SK-MEL-5 (cell line): ENCODE measurements around the gene LGR5. TPM values are rescaled to one million over a fixed set of nuclear protein-coding genes. Genes with fewer than 3 reads are reported as not detected.

Source experiments
- DNase-seq: peaks from one replicate; pipeline ENCODE4 v3.0.0-alpha.2; 2016; ENCODE audit warnings: low read depth, low spot score
- in situ Hi-C: cut with HindIII; loops from 2 replicates; pipeline ENCODE4 v1.10.0; 2016; ENCODE audit warnings: low sequenced_read_pairs, high pct_unique_total_duplicates, low pct_unique_long_range_greater_than_20kb
- polyA plus RNA-seq, 2 experiments: library from polyadenylated mRNA; depleted of rRNA; stranded (reverse); fragments of >200 nt; gene quantifications; 2 replicates each; pipeline ENCODE4 v1.2.3, GENCODE V29; 2015
- total RNA-seq: library from RNA; depleted of rRNA; stranded (reverse); fragments of >200 nt; shearing (Covaris generic); gene quantifications from 2 replicates; pipeline ENCODE4 v1.2.3, GENCODE V29; 2014; rRNA removed

The LGR5 gene, protein sequence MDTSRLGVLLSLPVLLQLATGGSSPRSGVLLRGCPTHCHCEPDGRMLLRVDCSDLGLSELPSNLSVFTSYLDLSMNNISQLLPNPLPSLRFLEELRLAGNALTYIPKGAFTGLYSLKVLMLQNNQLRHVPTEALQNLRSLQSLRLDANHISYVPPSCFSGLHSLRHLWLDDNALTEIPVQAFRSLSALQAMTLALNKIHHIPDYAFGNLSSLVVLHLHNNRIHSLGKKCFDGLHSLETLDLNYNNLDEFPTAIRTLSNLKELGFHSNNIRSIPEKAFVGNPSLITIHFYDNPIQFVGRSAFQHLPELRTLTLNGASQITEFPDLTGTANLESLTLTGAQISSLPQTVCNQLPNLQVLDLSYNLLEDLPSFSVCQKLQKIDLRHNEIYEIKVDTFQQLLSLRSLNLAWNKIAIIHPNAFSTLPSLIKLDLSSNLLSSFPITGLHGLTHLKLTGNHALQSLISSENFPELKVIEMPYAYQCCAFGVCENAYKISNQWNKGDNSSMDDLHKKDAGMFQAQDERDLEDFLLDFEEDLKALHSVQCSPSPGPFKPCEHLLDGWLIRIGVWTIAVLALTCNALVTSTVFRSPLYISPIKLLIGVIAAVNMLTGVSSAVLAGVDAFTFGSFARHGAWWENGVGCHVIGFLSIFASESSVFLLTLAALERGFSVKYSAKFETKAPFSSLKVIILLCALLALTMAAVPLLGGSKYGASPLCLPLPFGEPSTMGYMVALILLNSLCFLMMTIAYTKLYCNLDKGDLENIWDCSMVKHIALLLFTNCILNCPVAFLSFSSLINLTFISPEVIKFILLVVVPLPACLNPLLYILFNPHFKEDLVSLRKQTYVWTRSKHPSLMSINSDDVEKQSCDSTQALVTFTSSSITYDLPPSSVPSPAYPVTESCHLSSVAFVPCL
- total RNA-seq = not detected in 2 replicates
- polyA plus RNA-seq (2015; cell fraction: cytosol; rRNA removed) = not detected in 2 replicates
- polyA plus RNA-seq (2015; cell fraction: nucleus; rRNA removed) = not detected in 2 replicates

DNA sequence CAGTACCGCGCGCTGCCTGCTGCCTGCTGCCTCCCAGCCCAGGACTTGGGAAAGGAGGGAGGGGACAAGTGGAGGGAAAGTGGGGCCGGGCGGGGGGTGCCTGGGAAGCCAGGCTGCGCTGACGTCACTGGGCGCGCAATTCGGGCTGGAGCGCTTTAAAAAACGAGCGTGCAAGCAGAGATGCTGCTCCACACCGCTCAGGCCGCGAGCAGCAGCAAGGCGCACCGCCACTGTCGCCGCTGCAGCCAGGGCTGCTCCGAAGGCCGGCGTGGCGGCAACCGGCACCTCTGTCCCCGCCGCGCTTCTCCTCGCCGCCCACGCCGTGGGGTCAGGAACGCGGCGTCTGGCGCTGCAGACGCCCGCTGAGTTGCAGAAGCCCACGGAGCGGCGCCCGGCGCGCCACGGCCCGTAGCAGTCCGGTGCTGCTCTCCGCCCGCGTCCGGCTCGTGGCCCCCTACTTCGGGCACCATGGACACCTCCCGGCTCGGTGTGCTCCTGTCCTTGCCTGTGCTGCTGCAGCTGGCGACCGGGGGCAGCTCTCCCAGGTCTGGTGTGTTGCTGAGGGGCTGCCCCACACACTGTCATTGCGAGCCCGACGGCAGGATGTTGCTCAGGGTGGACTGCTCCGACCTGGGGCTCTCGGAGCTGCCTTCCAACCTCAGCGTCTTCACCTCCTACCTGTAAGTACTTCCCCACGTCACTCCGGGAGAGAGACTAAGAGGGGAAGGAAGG is at the start of gene LGR5:
LGR5 (plus strand) TSS at position 186 of the 732 bp plus-strand sequence; CDS start at position 469, 283 bp downstream.
- in situ Hi-C loops = no loop called here
- no peak for DNase-seq

DNA sequence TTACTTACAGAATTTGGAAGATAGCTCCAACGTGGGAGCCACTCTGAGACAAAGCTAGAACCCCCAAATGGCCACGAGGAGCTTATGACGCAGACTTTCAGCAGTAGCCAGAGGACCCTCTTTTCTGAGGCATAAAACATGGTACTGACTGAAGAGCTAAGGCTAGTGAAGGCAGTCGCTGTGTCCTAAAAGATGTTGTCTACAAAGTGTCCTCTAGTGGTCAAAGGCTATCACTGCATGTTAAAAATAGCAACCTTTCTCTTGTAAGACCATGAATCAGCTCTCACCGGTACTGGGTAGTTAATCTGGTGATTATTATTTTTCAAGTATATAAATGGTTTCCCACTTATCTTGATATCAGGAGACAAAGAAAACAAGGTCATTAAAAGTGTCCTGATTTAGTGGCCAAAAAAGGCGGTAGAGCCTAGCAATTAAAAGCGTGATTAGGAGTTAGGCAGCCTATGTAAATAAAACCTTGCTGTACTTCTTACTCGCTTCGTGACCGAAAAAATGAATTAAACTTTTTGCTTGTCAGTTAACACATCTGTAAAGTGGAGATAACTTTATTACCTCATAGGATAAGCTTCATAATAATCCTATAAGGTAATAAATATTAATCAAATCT is 47.0 kb upstream of the LGR5 start:
- DNase-seq = peak; percentile 81
- in situ Hi-C loops = no loop called here

DNA sequence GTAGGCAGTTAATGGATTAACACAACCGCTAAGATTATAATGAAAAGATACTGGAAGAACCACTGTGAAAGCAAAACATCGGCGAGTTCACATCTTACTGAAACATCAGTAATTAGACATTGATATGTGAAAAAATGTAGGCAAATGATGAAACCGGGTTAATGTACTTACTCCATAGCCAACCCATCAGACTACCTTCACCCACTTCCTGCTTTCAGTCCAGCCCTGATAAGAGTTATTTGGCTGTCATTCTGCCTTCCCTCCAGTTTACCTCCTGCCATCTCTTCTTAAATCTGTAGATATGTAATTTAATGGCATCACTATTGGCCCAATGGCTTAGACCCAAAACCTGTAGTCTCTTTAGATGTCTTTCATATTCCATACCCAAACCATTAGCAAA is 46.0 kb upstream of the LGR5 start:
- in situ Hi-C loops = no loop called here
- DNase-seq = no peak

DNA sequence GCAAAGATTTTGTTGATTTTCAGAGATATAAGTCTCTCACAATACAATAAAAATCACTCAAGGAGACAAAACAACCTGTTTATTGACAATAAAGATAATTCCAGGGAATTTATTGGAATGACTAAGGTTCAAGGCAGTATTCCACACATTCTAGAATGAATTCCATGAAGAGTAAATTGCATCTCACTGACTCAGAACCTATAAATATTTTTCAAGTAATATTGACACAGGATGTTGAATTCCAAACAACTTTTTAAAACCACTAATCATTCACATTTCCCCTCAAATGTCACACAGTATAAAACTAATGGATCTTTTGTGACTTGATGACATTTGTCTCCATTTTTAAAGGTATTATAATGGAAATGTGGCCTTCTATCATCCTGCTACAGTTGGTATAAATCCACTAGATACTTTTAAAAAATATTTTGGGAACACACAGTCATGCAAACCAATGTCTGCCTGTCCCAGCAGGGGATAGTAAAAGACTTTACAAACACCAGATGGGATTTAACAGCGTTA is 42.1 kb upstream of the LGR5 start:
- DNase-seq = no peak
- in situ Hi-C loops = no loop called here

DNA sequence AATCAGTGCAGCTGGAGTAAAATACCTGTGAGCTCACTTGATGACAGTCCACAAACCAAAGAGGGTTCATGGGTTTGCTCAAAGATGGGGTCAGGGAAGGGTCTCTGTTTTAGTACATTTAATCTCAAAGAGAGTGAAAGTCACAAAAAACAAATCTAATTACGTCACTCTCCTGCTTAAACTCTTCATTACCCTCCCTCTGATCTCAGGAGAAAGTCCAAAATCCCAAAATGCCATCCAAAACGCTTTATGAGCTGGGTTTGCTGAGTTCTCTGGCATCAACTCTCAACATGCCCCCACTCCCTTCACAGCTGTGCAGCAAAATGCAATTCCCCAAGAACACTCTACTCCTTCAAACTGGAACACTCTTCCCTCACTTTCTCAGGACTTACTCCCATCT is 40.4 kb upstream of the LGR5 start:
- in situ Hi-C loops = no loop called here

DNA sequence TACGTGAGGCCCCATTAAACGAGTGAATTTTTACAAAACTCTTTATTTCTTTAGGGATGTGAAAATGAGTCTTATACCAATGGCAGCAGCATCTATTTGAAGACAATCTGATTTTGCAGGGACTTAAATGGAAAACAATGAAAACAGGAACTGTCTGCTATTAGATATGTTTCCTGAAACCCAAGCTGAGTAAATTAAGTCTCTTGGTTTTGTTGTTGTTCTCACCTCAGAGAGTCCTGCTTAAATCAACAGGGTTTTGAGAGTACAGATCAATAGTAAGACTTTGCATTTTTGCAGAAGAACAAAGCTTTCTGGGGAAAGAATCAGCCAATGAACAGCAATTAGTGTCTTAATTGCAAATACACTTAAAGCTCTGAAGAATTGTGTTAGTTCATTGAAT is 39.1 kb upstream of the LGR5 start:
- in situ Hi-C loops = no loop called here
- DNase-seq = no peak

More for the DNA sequence above, 40.4 kb upstream of the LGR5 start:
- DNase-seq = no peak

DNA sequence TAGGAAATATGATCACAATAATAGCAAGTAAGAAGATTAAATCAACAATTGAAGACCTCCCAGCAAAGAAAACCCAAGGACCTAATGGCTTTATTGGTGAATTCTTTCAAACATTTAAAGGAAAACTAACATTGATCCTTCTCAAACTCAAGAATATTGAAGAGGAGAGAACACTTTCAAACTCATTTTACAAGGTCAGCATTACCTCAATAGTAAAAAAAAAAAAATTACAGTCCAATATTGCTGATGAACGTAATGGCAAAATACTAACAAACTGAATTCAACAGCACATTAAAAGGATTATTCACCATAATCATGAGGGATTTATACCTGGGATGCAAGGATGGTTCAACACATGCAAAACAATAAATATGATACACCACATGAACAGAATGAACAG is 33.7 kb upstream of the LGR5 start:
- DNase-seq = no peak
- in situ Hi-C loops = no loop called here

DNA sequence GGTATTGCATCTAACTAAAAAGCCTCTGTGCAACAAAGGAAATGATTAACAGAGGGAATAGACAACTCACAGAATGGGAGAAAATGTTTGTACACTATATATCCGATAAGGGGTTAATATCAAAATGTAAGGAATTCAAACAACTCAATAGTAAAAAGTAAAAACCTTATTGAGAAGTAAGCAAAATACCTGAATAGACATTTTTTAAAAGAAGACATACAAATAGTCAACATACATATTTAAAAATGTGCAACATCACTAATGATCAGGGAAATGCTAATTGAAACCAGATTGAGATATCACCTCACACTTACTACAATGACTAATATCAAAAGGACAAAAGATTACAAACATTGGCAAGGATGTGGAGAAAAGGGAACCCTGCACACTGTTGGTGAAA is 31.9 kb upstream of the LGR5 start:
- no peak for DNase-seq
- in situ Hi-C loops = no loop called here

DNA sequence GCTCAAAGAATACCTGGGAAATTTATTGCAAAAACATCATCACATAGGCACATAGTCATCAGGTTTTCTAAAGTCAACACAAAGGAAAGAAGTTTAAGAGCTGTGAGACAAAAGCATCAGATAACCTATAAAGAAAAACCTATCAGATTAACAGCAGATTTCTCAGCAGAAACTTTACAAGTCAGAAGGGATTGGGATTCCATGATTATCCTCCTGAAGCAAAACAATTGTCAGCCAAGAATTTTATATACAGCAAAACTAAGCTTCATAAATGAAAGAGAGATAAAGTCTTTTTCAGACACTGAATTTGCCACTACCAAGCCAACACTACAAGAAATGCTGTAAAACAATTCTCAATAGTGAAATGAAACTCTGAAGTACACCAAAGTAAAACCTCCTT is 28.8 kb upstream of the LGR5 start:
- in situ Hi-C loops = no loop called here
- no peak for DNase-seq

DNA sequence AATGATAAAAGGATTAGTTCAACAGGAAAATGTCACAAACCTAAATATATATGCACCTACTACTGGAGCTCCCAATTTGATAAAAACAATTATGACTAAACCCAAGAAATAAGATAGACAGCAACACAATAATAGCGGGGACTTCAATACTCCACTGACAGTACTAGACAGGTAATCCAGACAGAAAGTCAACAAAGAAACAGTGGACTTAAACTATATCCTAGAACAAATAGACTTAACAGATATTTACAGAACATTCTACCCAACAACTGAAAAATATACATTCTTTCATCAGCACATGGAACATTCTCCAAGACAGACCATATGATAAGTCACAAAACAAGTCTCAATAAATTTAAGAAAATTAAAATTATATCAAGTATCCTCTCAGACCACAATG is 28.0 kb upstream of the LGR5 start:
- no peak for DNase-seq

DNA sequence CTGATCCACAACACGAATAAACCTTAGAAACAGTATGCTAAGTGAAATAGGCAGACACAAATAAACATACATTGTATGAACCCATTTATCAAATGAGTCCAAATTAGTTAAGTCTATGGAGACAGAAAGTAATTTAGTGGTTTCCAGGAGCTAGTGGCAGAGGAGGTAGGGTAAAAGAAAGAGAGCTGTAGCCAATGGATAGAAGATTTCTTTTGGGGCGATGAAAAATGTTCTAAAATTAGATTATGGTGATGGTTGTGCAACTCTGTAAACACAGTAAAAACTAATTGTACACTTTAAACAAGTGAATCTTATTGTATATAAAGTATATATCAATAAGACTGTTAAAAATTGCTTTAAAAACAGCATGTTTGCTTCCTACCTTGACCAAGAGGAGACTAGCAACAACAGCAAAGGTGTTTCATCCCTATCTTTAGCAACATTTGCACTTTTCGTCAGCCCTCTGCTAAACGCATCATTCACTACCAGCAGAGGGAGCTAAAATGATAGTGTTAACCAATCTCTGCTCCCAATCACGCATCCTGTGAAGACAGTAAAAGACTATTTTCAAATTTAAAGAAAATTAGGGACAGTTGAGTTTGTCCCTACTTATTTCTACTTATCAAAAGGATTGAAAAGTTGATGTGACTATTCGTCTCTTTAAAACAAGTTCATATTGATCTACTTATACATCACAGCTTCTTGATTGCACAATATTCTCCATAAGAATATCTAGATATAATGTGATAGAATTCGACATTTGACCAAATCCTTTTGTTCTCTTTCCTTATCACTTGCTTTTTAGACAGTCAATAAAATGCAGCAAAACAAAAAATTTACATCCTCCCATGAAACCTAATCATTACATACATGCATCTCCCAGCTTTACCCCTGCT is 24.0 kb upstream of the LGR5 start:
- in situ Hi-C loops = no loop called here
- peak; percentile 82 for DNase-seq

More for the DNA sequence above, 28.0 kb upstream of the LGR5 start:
- in situ Hi-C loops = no loop called here

DNA sequence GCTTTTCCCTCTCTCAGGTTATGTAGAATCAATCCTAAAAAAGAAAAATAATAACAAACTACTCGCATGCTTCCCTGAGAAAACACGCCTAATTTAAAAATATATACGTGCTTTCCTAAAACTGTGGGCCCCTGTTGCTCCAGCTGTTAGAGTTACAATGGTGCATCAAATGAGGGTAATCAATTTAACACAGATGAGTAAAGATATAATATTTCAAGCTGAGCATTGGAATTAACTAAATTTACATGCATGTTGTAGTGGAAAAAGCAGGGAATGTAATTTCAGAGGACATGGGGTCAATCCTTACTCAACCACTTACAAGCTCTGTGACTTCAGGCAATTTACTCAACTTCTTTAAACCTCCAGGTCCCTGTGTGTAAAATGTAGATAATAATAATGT is 22.4 kb upstream of the LGR5 start:
- no peak for DNase-seq
- in situ Hi-C loops = no loop called here

DNA sequence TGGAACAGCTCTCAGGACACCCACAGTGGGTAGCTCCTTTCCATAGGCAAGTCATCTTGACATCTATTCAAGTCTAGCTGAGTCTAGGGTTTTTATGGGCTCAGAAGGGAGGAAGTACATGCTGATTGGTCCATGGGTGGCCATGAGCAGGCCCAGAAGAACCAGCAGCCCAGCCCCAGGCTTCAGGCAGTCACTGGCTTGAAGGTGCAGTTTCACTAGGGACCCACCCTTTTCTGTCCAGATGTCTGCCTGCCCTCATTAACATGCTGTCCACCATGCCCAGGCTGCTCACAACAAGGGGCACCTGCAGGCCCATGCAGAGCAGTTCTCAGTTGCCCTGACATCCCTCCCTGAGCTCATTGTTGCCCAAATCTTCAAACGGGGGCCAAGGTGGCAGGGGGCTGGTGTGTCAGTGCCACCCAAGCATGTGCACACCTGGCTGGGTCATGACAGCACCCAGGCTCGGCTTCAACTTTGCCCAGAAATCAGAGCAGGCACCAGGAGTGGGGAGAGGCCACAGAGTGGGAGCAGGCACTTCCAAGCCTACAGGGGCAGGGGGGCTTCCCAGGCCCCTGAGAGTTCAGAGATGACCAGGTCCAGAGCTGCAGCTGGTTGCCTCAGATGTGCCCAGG is 18.7 kb upstream of the LGR5 start:
- in situ Hi-C loops = no loop called here

DNA sequence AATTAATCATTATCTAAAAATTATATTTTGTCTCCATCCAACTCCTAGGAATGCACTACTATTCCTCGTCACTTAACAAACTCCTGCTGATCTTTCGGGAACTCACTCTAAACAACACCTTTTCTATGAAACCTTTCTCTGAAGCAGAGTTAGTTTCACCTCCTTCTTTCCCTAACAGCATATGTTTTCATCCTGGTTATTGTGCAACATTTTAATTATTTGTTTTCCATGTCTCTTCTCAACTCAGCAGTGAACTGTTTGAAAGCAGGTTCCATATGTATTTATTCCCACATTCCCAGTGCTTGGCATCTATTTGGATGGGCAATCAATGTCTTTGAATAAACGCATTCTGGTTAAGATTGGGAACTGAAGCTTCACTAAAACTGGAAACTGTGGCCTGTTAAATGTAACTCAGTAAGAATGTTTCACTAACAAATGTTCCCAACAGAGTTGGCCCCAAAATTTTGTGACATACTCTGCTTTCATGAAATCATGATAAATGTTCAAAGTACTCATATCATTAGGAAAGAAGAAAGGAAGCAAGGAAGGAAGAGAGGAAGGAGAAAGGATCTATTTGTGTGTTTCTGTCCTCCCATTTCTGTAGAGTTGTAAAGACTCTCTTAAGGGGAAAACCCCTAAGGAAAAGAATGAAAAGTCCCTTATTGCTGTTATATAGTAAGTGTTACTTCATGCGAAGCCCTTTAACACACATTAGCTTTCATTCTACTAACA is 13.9 kb upstream of the LGR5 start:
- in situ Hi-C loops = no loop called here
- DNase-seq = no peak

More for the DNA sequence above, 18.7 kb upstream of the LGR5 start:
- DNase-seq = no peak

DNA sequence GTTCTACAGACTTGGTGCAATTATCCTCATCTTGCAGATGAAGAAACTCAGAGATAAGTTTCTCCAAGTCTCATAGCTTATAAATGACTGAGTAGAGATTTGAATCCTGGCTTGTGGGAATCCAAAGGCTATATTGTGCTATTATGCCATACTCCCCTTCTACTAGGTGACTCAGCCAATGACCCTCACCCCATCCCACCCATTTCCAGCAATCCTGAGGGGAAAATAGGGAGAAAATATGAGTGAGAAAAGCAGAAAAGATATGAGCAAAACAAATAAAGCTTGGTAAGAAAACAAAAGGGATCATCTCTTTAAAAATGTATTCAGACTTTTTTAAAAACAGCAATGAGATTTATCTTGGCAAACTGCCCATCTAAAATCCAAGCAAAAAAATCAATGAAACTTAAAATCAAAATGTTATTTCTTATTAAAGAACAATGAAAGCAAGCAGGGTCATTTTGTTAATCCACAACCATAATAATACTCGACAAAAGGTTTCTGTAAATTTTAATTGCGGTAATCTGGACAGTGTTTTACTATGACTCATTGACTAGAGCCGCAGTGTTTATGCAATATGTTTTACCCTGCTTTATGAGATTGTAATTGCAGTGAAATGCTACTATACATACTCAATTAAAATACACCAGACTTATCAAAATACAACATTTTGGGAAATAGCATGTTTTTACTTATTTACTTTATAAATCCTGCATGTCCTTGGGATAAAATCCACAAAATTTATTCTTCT is 13.1 kb upstream of the LGR5 start:
- in situ Hi-C loops = no loop called here
- no peak for DNase-seq
